T-helper 2 cell treated with Interferon-gamma antibody and Interleukin-4, amounts not matched to agents 5 μg/mL and 100 μg/mL, for 36 hours (primary cell): ENCODE results near the gene PALM.

ENCODE experiments used
- DNase-seq: peaks from one replicate; pipeline ENCODE4 v3.0.0; 2021; ENCODE audit warnings: low spot score
- H3K27ac Mint-ChIP-seq: one replicate; pipeline ENCODE4 v1.8.0; 2021; ENCODE audit warnings: mild to moderate bottlenecking, mixed read lengths
- H3K27me3 Mint-ChIP-seq: one replicate; pipeline ENCODE4 v1.8.0; 2021; ENCODE audit warnings: low read depth, mixed read lengths
- H3K36me3 Mint-ChIP-seq: one replicate; pipeline ENCODE4 v1.8.0; 2021; ENCODE audit warnings: low read depth, mixed read lengths
- H3K4me1 Mint-ChIP-seq: one replicate; pipeline ENCODE4 v1.8.0; 2021; ENCODE audit warnings: low read depth, mixed read lengths
- H3K4me3 Mint-ChIP-seq: one replicate; pipeline ENCODE4 v1.8.0; 2022; ENCODE audit warnings: mild to moderate bottlenecking, moderate library complexity, mixed read lengths
- H3K9me3 Mint-ChIP-seq: one replicate; pipeline ENCODE4 v1.8.0; 2021; ENCODE audit warnings: mixed read lengths

The PALM gene

GRCh38 chr19:709965-710571 lies 1.3 kb downstream of the PALM start:
- Mint-ChIP-seq H3K9me3 (no peaks in the 10 kb centered on the region), H3K27me3 (peaks cover 25% of the 10 kb centered on the region), H3K4me3 (no peak overlapping the region), H3K4me1 (no peaks in the 10 kb centered on the region), H3K27ac (no peak overlapping the region), H3K36me3 (no peaks in the 10 kb centered on the region)
- DNase-seq: no peak

GRCh38 chr19:710767-711166 lies 2.0 kb downstream of the PALM start:
- Mint-ChIP-seq H3K4me3 (no peak overlapping the region), H3K27ac (no peak overlapping the region), H3K9me3 (peaks cover 4% of the 10 kb centered on the region), H3K4me1 (no peaks in the 10 kb centered on the region), H3K36me3 (no peaks in the 10 kb centered on the region), H3K27me3 (peaks cover 25% of the 10 kb centered on the region)
- no peak for DNase-seq

GRCh38 chr19:711254-711653 lies 2.5 kb downstream of the PALM start:
- Mint-ChIP-seq H3K4me1 (no peaks in the 10 kb centered on the region), H3K36me3 (no peaks in the 10 kb centered on the region), H3K27ac (no peak overlapping the region), H3K27me3 (peaks cover 24% of the 10 kb centered on the region), H3K4me3 (no peak overlapping the region), H3K9me3 (peaks cover 4% of the 10 kb centered on the region)
- no peak for DNase-seq

GRCh38 chr19:715347-715746 lies 6.6 kb downstream of the PALM start:
- Mint-ChIP-seq H3K4me3 (no peak overlapping the region), H3K27ac (no peak overlapping the region), H3K9me3 (peaks cover 4% of the 10 kb centered on the region), H3K27me3 (peaks cover 21% of the 10 kb centered on the region), H3K36me3 (no peaks in the 10 kb centered on the region), H3K4me1 (no peaks in the 10 kb centered on the region)
- no peak for DNase-seq

- no peak overlapping the region for H3K4me3 Mint-ChIP-seq
- H3K27me3 Mint-ChIP-seq: peaks cover 14% of the 10 kb centered on the region
- no peaks in the 10 kb centered on the region for H3K36me3 Mint-ChIP-seq
- H3K9me3 Mint-ChIP-seq: peaks cover 4% of the 10 kb centered on the region
- H3K27ac Mint-ChIP-seq: no peak overlapping the region
- H3K4me1 Mint-ChIP-seq: no peaks in the 10 kb centered on the region
- DNase-seq: no peak
Observed at GRCh38 chr19:718251-718951, 9.7 kb downstream of the PALM start.

GRCh38 chr19:718991-719512 lies 10.3 kb downstream of the PALM start:
- peaks cover 14% of the 10 kb centered on the region for H3K27me3 Mint-ChIP-seq
- peaks cover 4% of the 10 kb centered on the region for H3K9me3 Mint-ChIP-seq
- H3K4me3 Mint-ChIP-seq: no peak overlapping the region
- H3K27ac Mint-ChIP-seq: no peak overlapping the region
- H3K4me1 Mint-ChIP-seq: no peaks in the 10 kb centered on the region
- no peak for DNase-seq
- H3K36me3 Mint-ChIP-seq: no peaks in the 10 kb centered on the region

- no peak overlapping the region for H3K27ac Mint-ChIP-seq
- H3K4me1 Mint-ChIP-seq: no peaks in the 10 kb centered on the region
- H3K9me3 Mint-ChIP-seq: peaks cover 4% of the 10 kb centered on the region
- peaks cover 14% of the 10 kb centered on the region for H3K27me3 Mint-ChIP-seq
- H3K36me3 Mint-ChIP-seq: no peaks in the 10 kb centered on the region
- no peak for DNase-seq
- no peak overlapping the region for H3K4me3 Mint-ChIP-seq
Observed at GRCh38 chr19:719636-720344, 11.1 kb downstream of the PALM start.

GRCh38 chr19:720345-721160 lies 11.8 kb downstream of the PALM start:
- Mint-ChIP-seq H3K4me1 (no peaks in the 10 kb centered on the region), H3K27me3 (peaks cover 14% of the 10 kb centered on the region), H3K36me3 (no peaks in the 10 kb centered on the region), H3K9me3 (peaks cover under 1% of the 10 kb centered on the region), H3K4me3 (no peak overlapping the region), H3K27ac (no peak overlapping the region)
- DNase-seq: no peak

- H3K4me3 Mint-ChIP-seq: no peak overlapping the region
- H3K9me3 Mint-ChIP-seq: no peaks in the 10 kb centered on the region
- peaks cover 11% of the 10 kb centered on the region for H3K27me3 Mint-ChIP-seq
- no peaks in the 10 kb centered on the region for H3K4me1 Mint-ChIP-seq
- no peak for DNase-seq
- H3K27ac Mint-ChIP-seq: no peak overlapping the region
- H3K36me3 Mint-ChIP-seq: no peaks in the 10 kb centered on the region
Observed at GRCh38 chr19:722553-723101, 13.9 kb downstream of the PALM start.

GRCh38 chr19:723247-723646 lies 14.5 kb downstream of the PALM start:
- no peaks in the 10 kb centered on the region for H3K36me3 Mint-ChIP-seq
- H3K4me1 Mint-ChIP-seq: no peaks in the 10 kb centered on the region
- H3K9me3 Mint-ChIP-seq: no peaks in the 10 kb centered on the region
- no peak overlapping the region for H3K4me3 Mint-ChIP-seq
- DNase-seq: no peak
- no peak overlapping the region for H3K27ac Mint-ChIP-seq
- peaks cover 7% of the 10 kb centered on the region for H3K27me3 Mint-ChIP-seq

- no peak overlapping the region for H3K27ac Mint-ChIP-seq
- H3K36me3 Mint-ChIP-seq: no peaks in the 10 kb centered on the region
- no peaks in the 10 kb centered on the region for H3K4me1 Mint-ChIP-seq
- peaks cover 3% of the 10 kb centered on the region for H3K27me3 Mint-ChIP-seq
- no peaks in the 10 kb centered on the region for H3K9me3 Mint-ChIP-seq
- no peak for DNase-seq
- no peak overlapping the region for H3K4me3 Mint-ChIP-seq
Observed at GRCh38 chr19:723714-724113, 15.0 kb downstream of the PALM start.

GRCh38 chr19:725461-726089 lies 16.8 kb downstream of the PALM start:
- no peak overlapping the region for H3K4me3 Mint-ChIP-seq
- H3K36me3 Mint-ChIP-seq: no peaks in the 10 kb centered on the region
- no peak for DNase-seq
- no peak overlapping the region for H3K27ac Mint-ChIP-seq
- peaks cover 3% of the 10 kb centered on the region for H3K27me3 Mint-ChIP-seq
- H3K4me1 Mint-ChIP-seq: no peaks in the 10 kb centered on the region
- H3K9me3 Mint-ChIP-seq: no peaks in the 10 kb centered on the region
